Ovary (tissue), 3 donors: ENCODE results near the gene CSNK1G3.

Experiments used
- CTCF ChIP-seq, 3 donors: fragments of 450-650 bp in 2 of 3; fragments of 200-600 bp in 1 of 3; IDR thresholded peaks; one replicate each; pipeline versions ENCODE4 v1.5.1 to v1.8.0; 2016 to 2022; ENCODE audit warnings: antibody characterized with exemption in 3 of 3, mild to moderate bottlenecking in 1 of 3
- POLR2A ChIP-seq: fragments of 450-650 bp; IDR thresholded peaks from one replicate; pipeline ENCODE4 v1.6.1; 2017; ENCODE audit warnings: antibody characterized with exemption, mild to moderate bottlenecking, moderate library complexity
- donor health status: DM: no; HTN: no; CAD: no.

- TF ChIP-seq POLR2A, result no peak
- no peak for TF ChIP-seq CTCF (IDR thresholded peaks at IDR 0.05)
Measured at GRCh38 chr5:123582550-123583285, 70.7 kb downstream of the CSNK1G3 start.
